Measurements from ENCODE around the gene CDPF1.
"Not testable (repeated sequence)": the region's sequence is repeated elsewhere in the genome, so short reads cannot be mapped to it uniquely, and the experiment has no call there.

The CDPF1 gene

DNA sequence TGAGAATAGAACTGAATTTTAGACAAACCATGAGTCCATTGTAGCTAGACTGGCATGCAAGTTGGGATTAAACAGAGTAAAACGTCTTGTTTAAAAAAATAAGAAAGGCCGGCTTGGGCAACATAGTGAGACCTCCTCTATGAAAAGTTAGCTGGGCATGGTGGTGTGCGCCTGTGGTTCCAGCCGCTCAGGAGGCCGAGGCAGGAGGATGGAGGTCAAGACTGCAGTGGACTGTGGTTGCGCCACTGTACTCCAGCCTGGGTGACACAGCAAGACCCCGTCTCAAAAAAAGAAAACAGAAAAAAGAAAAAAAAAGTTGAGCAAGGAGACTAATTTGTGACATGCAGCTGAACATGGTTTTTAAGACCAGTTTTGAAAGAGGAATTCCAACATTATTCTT lies 23.5 kb downstream of the CDPF1 start:
- DNase-seq (ENCODE audit: low read depth in 2 of 3, low spot score in 1 of 3): no peak

DNA sequence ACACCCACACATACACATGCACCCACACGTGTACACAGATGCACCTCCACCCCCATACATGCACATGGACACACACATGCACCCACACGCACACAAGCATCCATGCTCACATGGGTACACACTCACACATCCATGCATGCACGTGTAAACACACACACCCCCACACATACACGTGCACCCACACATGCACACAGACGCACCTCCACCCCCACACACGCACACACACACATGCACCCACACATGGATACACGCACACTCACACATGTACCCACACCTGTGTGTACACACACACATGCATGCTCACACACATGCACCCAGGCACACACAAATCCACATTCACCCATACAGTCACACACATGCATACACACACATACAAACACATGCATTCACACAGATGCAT lies 24.5 kb downstream of the CDPF1 start:
- no peak for DNase-seq (ENCODE audit: low read depth in 2 of 3, low spot score in 1 of 3)

DNA sequence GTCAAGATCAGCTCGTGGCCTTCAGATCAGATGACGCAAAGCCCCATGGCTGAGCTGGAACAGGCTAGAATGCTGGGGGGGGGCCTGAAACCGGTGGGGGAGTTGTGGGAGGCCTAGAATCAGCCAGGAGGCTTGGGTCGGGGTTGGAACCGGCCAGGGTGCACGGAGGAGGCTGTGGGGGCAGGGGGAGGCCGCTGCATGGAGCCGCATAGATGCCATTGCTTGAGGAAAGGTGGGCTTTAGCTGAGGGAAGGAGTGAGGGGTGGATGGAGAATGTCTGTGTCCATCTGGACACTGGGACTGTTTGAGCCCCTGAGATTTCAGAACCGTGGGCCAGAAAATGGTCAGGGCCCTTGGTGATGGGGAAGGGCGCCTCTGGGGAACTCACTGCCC lies 25.2 kb downstream of the CDPF1 start:
- DNase-seq (ENCODE audit: low read depth in 2 of 3, low spot score in 1 of 3): no peak

DNA sequence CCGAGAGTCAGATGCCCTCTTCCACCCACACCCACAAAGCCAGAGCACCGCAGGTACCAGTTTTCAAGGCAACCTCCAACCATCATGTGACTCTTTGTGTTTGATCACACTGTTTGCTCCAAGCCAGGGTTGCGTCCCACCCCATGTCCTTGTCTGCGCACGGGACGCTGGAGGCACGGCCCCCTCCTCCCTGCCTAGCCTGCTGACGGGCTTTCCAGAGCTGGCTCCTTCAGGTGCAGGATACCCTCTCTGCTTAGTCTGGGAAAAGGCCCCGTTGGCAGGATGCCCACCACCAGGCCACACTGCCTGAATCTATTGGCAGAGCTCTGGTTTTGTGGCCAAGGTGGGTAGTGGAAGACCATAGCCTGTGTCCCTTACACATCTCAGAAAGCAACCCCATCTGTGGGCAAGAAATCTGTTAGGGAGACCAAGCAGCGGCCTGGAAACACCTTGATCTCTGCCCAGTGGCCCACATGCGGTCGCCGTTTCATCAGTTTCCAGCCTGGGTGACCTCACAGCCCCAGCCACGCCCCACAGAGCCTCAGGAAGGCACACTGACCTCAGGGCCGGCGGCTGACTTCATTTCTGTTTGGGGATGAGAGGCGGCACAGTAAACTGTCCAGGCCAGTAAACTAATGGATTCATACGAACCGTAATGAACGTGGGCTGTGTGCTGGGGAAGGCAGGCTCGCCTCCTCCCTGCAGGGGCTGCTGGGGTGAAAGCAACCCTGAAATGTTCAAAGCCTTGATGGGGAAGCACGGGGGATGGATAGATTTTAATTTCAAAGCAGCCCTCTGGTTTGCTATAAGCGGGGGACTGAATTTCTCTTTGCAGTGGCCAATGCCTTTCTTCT lies 25.8 kb downstream of the CDPF1 start:
- no peak for DNase-seq (ENCODE audit: low read depth in 2 of 3, low spot score in 1 of 3)

DNA sequence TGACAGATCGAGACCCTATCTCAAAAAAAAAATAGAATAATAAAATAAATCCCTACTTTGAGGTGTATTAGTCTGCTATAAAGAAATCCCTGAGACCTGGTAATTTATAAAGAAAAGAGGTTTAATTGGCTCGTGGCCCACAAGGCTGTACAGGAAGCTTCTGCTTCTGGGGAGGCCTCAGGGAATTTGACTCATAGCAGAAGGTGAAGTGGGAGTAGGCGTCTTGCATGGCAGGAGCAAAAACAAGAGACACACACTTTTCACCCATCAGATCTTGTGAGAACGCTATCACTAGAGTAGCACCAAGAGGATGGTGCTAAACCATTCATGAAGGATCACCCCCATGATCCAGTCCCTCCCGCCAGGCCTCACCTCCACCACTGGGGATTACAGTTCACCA lies 29.2 kb downstream of the CDPF1 start:
- DNase-seq (ENCODE audit: low read depth in 2 of 3, low spot score in 1 of 3): no peak

DNA sequence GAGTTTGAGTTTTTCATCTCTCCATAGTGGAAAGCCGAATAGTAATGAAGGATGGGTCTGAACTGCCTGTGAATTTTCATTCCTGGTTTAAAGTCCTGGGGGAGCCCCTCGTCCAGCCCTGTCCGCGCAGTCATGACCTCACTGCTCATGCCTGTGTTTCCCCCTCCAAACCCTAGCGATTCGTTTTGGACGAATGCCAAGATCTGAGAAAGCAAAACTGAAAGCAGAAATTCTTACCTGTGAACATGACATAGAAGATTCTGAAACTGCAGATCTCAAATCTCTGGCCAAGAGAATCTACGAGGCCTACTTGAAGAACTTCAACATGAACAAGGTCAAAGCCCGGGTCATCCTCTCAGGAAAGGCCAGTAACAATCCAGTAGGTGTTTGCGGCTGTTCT lies 30.5 kb downstream of the CDPF1 start:
- DNase-seq (ENCODE audit: low read depth in 2 of 3, low spot score in 1 of 3): no peak

DNA sequence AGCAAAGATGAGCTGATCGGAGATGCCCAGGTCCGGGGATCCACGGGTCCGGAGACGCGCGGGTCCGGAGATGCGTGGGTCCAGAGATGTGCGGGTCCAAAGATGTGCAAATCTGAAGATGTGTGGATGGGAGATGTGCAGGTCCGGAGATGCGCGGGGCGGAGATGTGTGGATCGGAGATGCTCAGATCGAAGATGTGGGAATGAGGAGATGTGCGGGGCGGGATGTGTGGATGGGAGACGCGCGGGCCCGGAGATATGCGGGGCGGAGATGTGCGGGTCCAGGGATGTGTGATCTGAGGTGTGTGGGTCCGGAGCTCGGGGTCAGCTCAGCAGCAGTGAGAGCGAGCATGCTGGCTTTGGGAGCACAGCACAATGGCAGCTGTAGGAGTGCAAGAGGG lies 35.5 kb downstream of the CDPF1 start:
- no peak for DNase-seq (ENCODE audit: low read depth in 2 of 3, low spot score in 1 of 3)

DNA sequence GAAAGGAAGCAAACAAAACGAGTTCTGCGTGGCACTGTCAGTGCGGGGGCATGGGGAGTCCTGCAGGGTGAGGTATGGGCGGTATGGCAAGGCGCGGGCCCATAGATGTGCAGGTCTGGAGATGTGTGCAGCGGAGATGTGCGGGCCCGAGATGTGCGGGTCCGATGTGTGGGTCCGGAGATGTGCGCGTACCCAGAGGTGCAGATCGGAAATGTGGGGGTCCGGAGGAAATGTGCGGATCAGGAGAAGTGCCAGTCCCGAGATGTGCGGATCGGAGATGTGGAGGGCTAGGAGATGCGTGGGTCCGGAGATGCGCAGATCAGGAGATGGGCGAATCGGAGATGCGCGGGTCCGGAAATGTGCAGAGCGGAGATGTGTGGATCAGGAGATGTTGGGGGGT lies 35.9 kb downstream of the CDPF1 start:
- DNase-seq (ENCODE audit: low read depth in 2 of 3, low spot score in 1 of 3): no peak

DNA sequence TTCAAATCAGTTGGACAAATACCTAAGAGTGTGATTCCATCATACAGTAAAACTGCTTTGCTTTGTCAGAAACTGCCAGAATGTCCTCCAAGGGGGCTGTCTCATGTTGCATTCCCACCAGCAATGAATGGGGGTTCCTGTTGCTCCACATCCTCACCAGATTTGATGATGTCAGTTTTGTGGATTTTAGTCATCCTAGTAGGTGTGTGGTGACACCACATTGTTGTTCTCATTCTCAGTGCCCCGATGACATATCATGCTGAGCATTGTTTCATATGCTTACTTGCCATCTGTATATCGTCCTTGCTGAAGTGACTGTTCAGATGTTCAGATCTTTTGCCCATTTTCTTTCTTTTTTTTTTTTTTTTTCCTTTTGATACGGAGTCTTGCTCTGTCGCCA lies 37.0 kb downstream of the CDPF1 start:
- DNase-seq (ENCODE audit: low read depth in 2 of 3, low spot score in 1 of 3): no peak

DNA sequence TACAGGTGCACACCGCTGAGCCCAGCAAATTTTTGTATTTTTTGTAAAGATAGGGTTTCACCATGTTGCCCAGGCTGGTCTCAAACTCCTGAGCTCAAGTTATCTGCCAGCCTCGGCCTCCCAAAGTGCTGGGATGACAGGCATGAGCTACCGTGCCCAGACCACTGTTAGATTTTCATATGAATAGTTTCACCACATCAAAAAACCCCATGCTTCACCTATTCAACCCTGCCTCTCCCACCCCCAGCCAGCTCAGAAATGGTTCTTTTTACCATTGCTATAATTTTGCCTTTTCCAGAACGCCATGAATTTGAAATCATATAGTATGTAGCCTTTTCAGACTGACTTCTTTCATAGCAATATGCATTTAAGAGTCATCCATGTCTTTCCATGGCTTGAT lies 37.9 kb downstream of the CDPF1 start:
- no peak for DNase-seq (ENCODE audit: low read depth in 2 of 3, low spot score in 1 of 3)

DNA sequence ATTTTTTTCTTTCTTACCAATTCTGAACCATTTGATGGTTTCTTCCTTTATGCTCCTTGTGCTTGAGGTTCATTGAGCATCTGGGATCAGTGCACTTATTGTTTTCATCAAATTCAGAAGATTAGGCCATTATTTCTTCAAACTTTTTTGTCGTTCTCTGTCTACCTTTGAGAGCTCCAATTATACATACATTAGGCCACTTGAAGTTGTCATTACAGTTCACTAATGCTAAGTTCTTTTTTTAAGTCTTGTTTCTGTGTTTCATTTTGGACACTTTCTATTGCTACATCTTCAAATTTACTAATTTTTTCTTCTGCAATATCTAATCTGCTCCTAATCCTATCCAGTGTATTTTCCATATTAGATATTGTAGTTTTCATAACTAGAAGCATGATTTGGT lies 40.8 kb downstream of the CDPF1 start:
- no peak for DNase-seq (ENCODE audit: low read depth in 2 of 3, low spot score in 1 of 3)

DNA sequence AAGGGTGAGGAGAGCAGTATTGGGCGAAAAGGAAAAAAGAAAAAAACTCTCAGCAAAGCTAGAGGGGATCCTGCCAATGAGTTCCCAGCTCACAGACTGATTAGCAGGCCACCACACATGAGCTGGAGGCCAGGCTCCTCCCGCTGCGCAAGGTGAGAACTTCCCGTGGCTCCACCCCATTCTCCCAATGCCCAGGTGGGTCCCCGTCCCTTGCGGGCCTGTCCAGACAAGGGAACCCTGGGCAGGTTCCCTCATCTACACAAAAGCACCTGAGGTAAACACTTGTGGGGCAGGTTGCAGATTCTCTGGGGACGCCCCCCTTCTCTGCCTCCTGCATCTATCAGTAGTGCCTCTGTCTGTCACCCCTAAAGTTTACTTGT lies 46.5 kb downstream of the CDPF1 start:
- no peak for DNase-seq (ENCODE audit: low read depth in 2 of 3, low spot score in 1 of 3)

DNA sequence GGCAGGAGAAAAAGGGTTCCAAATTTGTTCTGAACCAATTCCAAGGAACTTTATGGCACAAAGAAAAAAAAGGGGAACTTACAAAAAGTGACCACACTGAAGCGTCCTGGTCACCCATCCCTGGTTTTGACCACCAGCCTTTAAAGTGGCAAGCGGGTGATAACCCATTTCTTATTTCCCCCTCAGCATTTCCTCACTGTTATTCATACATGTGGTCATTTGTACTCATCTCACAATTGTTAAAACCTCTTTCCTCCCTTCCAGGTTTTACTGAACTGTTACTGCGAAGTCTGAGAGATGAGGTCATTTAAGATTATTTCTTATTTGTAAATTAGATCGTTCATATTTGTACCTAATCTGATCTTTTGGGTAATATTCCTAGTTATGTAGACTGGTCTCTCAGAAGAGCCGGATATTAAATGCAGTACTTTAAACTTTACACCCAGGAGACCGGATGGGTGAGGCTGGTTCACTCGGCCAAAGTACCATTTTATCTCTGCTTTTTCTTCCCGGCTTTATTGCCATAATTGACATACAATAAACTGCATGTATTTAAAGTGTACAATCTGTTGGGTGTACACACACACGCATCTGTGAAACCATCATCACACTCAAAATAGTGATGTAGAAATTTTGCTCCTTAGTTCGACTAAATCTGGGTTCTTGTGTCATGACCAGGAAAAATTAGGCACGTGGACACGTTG lies 47.0 kb downstream of the CDPF1 start:
- DNase-seq (ENCODE audit: low read depth in 2 of 3, low spot score in 1 of 3): no peak

DNA sequence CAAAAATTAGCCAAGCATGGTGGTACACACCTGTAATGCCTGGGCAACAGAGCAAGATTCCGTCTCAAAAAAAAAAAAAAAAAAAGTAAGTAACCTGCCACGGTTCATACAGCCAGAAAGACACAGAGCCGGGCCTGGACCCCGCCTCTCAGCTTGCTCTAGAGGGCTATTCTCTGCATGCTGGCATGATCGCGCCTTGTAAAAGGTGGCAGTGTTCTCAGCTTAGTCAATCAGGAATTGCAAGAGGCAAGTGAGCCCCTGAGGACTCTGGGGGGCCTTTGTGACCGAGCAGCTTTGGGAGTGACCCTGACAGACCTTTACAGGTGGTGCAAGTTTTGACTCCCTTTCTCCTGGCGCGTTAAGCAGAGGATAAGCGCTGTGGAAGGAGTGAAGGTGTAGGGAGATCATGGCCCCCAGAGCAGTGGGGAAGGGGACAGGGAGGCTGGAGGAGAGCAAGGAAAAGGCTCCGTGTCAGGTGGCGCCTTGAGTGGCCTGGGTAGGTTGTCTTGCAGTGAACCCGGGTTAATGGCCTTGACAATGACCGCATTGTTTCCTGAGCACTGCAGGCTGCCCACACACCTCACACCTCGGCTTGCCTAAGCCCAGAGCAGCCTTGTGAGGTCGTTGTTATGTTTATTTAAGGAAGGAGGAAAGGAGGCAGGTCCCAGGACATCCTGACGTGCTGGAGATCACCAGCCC lies 48.9 kb downstream of the CDPF1 start:
- DNase-seq (ENCODE audit: low read depth in 2 of 3, low spot score in 1 of 3): no peak

DNA sequence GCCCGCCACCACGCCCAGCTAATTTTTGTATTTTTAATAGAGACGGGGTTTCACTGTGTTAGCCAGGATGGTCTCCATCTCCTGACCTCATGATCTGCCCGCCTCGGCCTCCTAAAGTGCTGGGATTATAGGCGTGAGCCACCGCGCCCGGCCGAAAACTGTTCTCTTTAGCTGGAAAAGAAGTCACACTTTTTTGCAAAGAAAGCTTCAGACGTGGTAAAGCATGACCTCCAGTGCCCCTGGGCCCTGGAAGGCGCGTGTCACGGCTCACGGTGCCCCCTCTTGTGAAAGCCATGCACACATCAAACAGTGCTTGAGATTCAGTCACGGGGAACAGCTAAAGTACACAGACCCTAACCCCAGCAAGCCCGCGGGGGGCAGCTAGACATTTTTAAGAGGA lies 51.3 kb downstream of the CDPF1 start:
- not testable (repeated sequence) for DNase-seq (ENCODE audit: low read depth in 2 of 3, low spot score in 1 of 3)

DNA sequence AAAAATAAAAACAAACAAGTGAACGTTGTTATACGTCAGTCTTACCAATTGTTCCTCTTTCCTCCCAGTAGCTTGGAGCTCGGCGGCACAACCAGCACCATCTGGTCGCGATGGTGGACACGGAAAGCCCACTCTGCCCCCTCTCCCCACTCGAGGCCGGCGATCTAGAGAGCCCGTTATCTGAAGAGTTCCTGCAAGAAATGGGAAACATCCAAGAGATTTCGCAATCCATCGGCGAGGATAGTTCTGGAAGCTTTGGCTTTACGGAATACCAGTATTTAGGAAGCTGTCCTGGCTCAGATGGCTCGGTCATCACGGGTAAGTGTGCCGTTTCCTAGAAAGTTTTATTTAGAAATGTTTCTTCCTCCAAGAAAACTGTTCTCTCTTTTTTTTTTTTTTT lies 51.8 kb downstream of the CDPF1 start:
- DNase-seq (ENCODE audit: low read depth in 2 of 3, low spot score in 1 of 3): no peak

DNA sequence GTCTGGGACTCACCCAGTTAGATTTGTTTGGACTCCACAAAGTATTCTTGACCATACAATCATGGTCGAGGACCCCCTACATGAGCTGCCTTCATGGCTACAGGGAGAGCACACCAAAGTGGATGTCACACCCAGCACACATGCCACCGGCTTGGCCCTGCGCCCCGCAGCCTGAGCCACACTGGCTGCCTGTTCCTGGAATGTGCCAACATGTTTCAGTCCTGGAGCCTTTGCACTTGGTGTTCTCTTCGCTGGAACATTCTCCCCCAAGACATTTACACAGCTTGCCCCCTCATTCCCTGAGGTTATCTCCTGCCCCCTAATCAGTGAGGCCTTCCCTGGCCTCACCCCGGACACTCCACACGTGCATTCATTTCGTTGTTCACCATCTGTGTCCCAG lies 53.8 kb downstream of the CDPF1 start:
- DNase-seq (ENCODE audit: low read depth in 2 of 3, low spot score in 1 of 3): no peak

DNA sequence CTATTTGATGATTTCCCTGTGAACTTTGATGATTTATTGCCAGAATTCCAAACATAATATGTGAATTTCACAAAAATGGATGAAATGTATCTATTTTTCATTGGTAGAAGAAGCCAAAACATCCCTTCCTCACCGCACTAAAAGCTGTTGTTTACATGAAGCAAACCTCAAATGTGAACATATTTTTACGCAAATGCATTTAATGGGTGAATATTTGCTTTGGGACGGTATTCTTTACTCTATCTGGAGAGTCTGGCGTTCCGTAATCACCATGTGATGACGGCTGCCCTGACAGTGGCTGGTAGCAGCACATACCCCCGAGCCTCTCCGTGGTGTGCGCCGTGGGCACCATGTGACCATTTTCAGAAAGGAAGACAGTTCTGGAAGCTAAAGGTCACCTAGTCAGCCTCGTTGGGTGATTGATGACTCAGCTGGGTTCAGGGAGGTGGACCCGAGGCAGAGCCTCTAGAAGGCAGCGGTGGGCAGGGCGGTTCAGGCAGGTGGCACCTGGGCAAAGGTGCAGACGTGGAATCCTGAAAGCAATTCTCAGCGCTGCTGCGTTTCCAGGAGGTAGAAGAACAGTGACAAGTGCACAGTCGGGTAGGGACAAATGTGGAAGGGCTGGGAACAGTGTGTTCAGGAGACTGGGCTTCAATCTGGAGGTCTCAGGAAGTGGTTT lies 54.5 kb downstream of the CDPF1 start:
- no peak for DNase-seq (ENCODE audit: low read depth in 2 of 3, low spot score in 1 of 3)
